Adrenal gland (tissue), 12 donors: ENCODE results near the gene KIAA1755. TPM values are rescaled to one million over a fixed set of nuclear protein-coding genes. Genes with fewer than 3 reads are reported as not detected.
A peak's percentile ranks its signal among the peaks of the same experiment; 100 is the strongest.

Experiments
- DNase-seq, 7 donors: peaks; one replicate each; pipeline ENCODE4 v3.0.0-alpha.2; 2019 to 2020
- H3K27ac ChIP-seq, 5 donors: fragments of 200-600 bp; sonication (generic) in 4 of 5; 1 replicate in 3 of 5; 2 replicates in 2 of 5; pipeline versions ENCODE4 v1.5.1 to v1.8.0; 2016 to 2020; ENCODE audit warnings: mild to moderate bottlenecking in 1 of 5
- H3K27me3 ChIP-seq: fragments of 200-600 bp; 2 replicates; pipeline ENCODE4 v1.8.0; 2021
- H3K36me3 ChIP-seq, 2 donors: fragments of 200-600 bp; replicated peaks in 1 of 2; 1 replicate in 1 of 2; 2 replicates in 1 of 2; pipeline versions ENCODE4 v1.5.1 to v1.8.0; 2018 to 2022
- H3K4me1 ChIP-seq, 2 donors: fragments of 200-600 bp; replicated peaks in 1 of 2; 1 replicate in 1 of 2; 2 replicates in 1 of 2; pipeline versions ENCODE4 v1.5.1 to v1.8.0; 2018 to 2021
- H3K4me3 ChIP-seq, 4 donors: fragments of 200-600 bp; sonication (generic) in 3 of 4; one replicate each; pipeline ENCODE4 v1.5.1; 2016 to 2018
- H3K9me3 ChIP-seq, 3 donors: fragments of 200-600 bp; sonication (generic) in 1 of 3; replicated peaks in 1 of 3; 1 replicate in 2 of 3; 2 replicates in 1 of 3; pipeline versions ENCODE4 v1.5.1 to v1.8.0; 2016 to 2021
- POLR2A ChIP-seq, 2 donors: fragments of 450-650 bp; IDR thresholded peaks; one replicate each; pipeline ENCODE4 v1.6.1; 2017; ENCODE audit warnings: antibody characterized with exemption in 2 of 2, mild to moderate bottlenecking in 2 of 2, moderate library complexity in 1 of 2
- WGBS, 4 donors: extraction: QIAGEN DNeasy Blood & Tissue Kit in 2 of 4; methylation state at CpG; one replicate each; pipeline versions ENCODE4 v1.1.5 to v1.1.7; 2013 to 2017; 5-methylcytosine and 5-hydroxymethylcytosine counted together
- intact Hi-C, 2 donors: fragments of 100-400 bp; cut with DNase I; formaldehyde crosslinking; loops; one replicate each; pipeline versions ENCODE4 v1.14.1 to v1.15.0; 2022 to 2023
- polyA plus RNA-seq, 3 donors: library from polyadenylated mRNA; stranded (reverse); fragments of 200-250 nt in 2 of 3; fragments of 350-450 nt in 1 of 3; fragmentation: Illumina TruSeq in 1 of 3; extraction: RNeasy Lipid Tissue Mini Kit (QIAGEN cat#74804) in 1 of 3; gene quantifications; one replicate each; pipeline ENCODE4 v1.2.3, GENCODE V29; 2013 to 2014
- total RNA-seq, 9 donors: library from RNA; depleted of rRNA in 4 of 9; stranded (reverse); fragments of >200 nt in 4 of 9; fragments of 120-200 nt in 1 of 9; fragmentation: NEBNext Ultra II Directional in 1 of 9; extraction: Animal tissue kit (Norgen Biotek cat#: 25700) in 1 of 9; gene quantifications; one replicate each; pipeline versions ENCODE4 v1.1.0 to v1.2.4, GENCODE V29; 2013 to 2023
- TF ChIP-seq, protein P1 (sequence below), 6 experiments: fragments of 450-650 bp in 4 of 6; fragments of 200-600 bp in 2 of 6; sonication (generic) in 1 of 6; IDR thresholded peaks; 1 replicate in 5 of 6; 2 replicates in 1 of 6; pipeline versions ENCODE4 v1.5.1 to v1.8.0; 2016 to 2021; ENCODE audit warnings: antibody characterized with exemption in 6 of 6, mild to moderate bottlenecking in 2 of 6, moderate library complexity in 1 of 6
- donor health status: healthy with polysubstance abuse.
- donor health status: Bipolar disorder and iron deficiency.
- donor health status: DM: yes; HTN: yes; CAD: no.
- donor health status: DM: no; HTN: no; CAD: no.
- donor health status: DM: no; HTN: no; CAD: no.
- donor health status: DM: yes; HTN: yes; CAD: no.

The KIAA1755 gene
- total and polyA plus RNA-seq, 12 donors = 0.42 to 8.0 (median 2.0) TPM

DNA sequence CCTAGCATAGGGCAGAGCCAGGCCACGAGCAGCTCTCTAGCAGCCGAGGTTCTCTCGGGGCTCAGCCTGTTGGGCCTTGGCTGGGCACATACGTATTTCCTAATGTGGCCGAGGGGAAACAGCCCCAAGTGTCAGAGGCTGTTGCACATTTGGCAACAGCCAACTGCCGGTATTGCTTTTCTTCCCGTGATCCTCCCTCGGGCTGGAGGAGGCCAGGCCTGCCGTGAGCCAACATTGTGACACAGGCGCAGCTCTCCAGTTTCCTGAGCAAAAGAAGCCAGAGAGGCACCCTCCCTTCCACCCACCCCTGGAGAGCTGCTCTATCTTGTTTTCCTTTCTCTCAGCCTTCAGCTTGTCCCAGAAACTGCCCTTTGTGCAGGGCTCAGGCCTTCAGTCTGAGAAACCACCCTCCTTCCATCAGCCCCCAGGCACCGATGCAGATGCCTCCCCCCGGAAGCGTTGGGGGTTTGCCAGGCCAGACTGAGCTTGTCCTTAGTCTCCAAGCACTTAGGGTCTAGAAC is 38.3 kb upstream of the KIAA1755 start:
- intact Hi-C loops = no loop called here
- DNase-seq = peak in 6 of 7 donors; percentile 48 to 76 (median 60)
- H3K4me3 ChIP-seq = no peak overlapping the region
- 44 to 55% (median 49%) methylated on average over 9 to 13 of the region's 13 CpGs for WGBS, 4 donors
- H3K9me3 ChIP-seq = no peaks in the 10 kb centered on the region
- no peaks in the 10 kb centered on the region for H3K27me3 ChIP-seq
- H3K4me1 ChIP-seq = no peaks in the 10 kb centered on the region
- TF ChIP-seq POLR2A (IDR thresholded peaks at IDR 0.05) = no peak
- TF ChIP-seq, protein P1, sequence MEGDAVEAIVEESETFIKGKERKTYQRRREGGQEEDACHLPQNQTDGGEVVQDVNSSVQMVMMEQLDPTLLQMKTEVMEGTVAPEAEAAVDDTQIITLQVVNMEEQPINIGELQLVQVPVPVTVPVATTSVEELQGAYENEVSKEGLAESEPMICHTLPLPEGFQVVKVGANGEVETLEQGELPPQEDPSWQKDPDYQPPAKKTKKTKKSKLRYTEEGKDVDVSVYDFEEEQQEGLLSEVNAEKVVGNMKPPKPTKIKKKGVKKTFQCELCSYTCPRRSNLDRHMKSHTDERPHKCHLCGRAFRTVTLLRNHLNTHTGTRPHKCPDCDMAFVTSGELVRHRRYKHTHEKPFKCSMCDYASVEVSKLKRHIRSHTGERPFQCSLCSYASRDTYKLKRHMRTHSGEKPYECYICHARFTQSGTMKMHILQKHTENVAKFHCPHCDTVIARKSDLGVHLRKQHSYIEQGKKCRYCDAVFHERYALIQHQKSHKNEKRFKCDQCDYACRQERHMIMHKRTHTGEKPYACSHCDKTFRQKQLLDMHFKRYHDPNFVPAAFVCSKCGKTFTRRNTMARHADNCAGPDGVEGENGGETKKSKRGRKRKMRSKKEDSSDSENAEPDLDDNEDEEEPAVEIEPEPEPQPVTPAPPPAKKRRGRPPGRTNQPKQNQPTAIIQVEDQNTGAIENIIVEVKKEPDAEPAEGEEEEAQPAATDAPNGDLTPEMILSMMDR (IDR thresholded peaks at IDR 0.05) = no peak
- no peaks in the 10 kb centered on the region for H3K36me3 ChIP-seq
- H3K27ac ChIP-seq = peak overlapping the region in 3 of 5 donors; percentile 32 to 82 (median 59)

DNA sequence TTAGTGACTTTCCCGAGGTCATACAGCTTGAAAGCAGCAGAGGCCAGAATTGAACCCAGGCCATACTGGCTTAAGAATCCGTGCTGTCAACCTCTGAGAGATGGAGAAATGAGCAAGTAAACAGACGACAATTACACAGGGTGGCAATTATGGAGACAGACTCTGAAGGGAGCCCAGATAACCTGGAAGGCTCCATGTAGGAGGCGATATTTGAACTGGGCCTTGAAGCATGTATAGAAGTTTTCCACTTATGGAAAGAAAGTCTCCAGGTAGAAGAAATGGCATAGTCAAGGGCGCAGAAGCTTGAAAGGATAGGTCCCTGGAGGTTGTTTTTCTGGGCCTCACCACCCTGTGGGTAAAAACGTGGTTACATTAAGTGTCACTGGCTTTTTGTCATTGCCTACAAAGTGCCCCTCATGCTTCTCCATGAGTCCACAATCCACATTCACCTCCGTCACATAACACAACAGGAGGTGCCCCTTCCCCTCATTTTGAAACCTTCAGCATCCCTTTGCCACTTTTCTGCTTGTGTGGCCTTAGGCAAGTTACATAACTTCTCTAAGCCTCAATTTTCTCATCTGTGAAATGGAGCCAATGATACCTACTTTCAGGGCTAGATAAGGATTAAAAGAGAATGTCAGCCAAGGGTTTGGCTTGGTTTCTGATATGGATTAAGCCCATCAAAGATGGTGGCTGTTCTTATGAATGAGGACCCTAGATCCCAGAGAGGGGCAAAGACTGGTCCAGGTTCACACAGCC is 37.6 kb upstream of the KIAA1755 start:
- WGBS, 4 donors = 79 to 91% (median 88%) methylated on average over 7 of the region's 7 CpGs
- DNase-seq = no peak
- Histone ChIP-seq H3K36me3 (no peaks in the 10 kb centered on the region), H3K9me3 (no peaks in the 10 kb centered on the region), H3K27ac (peak overlapping the region in 3 of 5 donors; percentile 32 to 82 (median 59)), H3K4me3 (no peak overlapping the region), H3K27me3 (no peaks in the 10 kb centered on the region), H3K4me1 (no peaks in the 10 kb centered on the region)
- TF ChIP-seq, protein P1 (IDR thresholded peaks at IDR 0.05) = no peak
- no peak for TF ChIP-seq POLR2A (IDR thresholded peaks at IDR 0.05)
- intact Hi-C loops = no loop called here

DNA sequence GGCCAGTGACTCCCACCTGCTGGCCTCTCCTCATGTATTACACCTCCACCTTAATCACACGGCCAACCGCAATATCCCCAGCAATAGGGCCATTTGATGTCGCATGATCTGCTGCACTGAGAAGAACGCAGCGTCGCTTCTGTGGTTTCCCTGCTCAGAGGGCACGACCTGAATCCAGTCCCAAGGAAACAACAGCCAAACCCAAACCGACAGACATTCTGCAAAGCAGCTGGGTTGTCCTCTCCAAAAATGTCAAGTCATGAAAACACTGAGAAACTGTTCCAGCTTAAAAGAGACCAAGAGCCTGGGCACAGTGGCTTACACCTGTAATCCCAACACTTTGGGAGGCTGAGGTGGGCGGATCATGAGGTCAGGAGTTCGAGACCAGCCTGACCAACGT is 35.9 kb upstream of the KIAA1755 start:
- whole genome bisulfite sequencing, 4 donors = 64 to 82% (median 70%) methylated on average over 10 to 11 of the region's 11 CpGs
- no peaks in the 10 kb centered on the region for H3K4me1 ChIP-seq
- no peak for DNase-seq
- H3K27ac ChIP-seq = no peak overlapping the region
- intact Hi-C loops = no loop called here
- H3K36me3 ChIP-seq = no peaks in the 10 kb centered on the region
- H3K9me3 ChIP-seq = no peaks in the 10 kb centered on the region
- H3K27me3 ChIP-seq = peaks cover 2% of the 10 kb centered on the region
- no peak overlapping the region for H3K4me3 ChIP-seq
- TF ChIP-seq, protein P1 (IDR thresholded peaks at IDR 0.05) = no peak
- no peak for TF ChIP-seq POLR2A (IDR thresholded peaks at IDR 0.05)

DNA sequence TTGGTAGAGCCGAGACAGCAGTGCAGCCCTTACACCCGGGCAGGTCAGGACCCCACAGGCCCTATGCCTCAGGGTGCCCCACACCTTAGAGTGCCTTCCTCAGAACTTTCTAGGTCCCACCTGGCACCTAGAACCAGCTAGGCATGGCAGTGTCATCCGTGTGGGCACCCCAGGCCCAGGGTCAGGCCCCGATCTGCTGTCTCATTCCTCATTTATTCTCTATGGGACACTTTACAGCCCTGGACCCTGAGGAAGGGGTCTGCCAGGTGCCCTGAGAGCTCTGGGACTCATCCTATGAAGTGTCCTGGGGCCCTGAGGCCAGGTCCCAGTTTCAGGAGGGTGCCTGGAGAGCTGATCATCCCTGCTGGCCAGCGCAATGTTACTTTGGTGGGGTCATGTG is 35.3 kb upstream of the KIAA1755 start:
- DNase-seq = no peak
- 73 to 90% (median 82%) methylated on average over 3 to 5 of the region's 5 CpGs for whole genome bisulfite sequencing, 4 donors
- Histone ChIP-seq H3K27me3 (peaks cover 4% of the 10 kb centered on the region), H3K36me3 (no peaks in the 10 kb centered on the region), H3K4me3 (no peak overlapping the region), H3K27ac (no peak overlapping the region), H3K9me3 (no peaks in the 10 kb centered on the region), H3K4me1 (no peaks in the 10 kb centered on the region)
- intact Hi-C loops = no loop called here
- TF ChIP-seq, protein P1 (IDR thresholded peaks at IDR 0.05) = no peak
- no peak for TF ChIP-seq POLR2A (IDR thresholded peaks at IDR 0.05)
